CD8-positive, alpha-beta memory T cell (primary cell): ENCODE measurements around the gene EFHD1. TPM values are rescaled to one million over a fixed set of nuclear protein-coding genes. Genes with fewer than 3 reads are reported as not detected.

ENCODE experiments used
- CTCF ChIA-PET: fragments of 350-600 bp; sonication (Branson Sonifier 250); formaldehyde crosslinking; loops from one replicate; lab custom pipeline; 2021; ENCODE audit warnings: antibody characterized with exemption; lab: Charles Lee
- POLR2A ChIA-PET: fragments of 350-600 bp; sonication (Branson Sonifier 250); formaldehyde crosslinking; loops from one replicate; lab custom pipeline; 2021; ENCODE audit warnings: antibody characterized with exemption; lab: Charles Lee
- DNase-seq, 5 donors: peaks; one replicate each; pipeline versions ENCODE4 v3.0.0 to v3.0.0-alpha.2; 2020 to 2022; ENCODE audit warnings: mixed read lengths in 1 of 5
- H3K27ac ChIP-seq: one replicate; pipeline ENCODE4 v1.7.0; 2013; ENCODE audit warnings: low read depth, mild to moderate bottlenecking, low read length, moderate library complexity
- H3K27me3 ChIP-seq: 2 replicates; pipeline ENCODE4 v1.7.0; 2013; ENCODE audit warnings: low read length, mild to moderate bottlenecking; ENCODE audit not compliant: insufficient read depth, poor library complexity, severe bottlenecking
- H3K36me3 ChIP-seq: 2 replicates; pipeline ENCODE4 v1.7.0; 2013; ENCODE audit warnings: mild to moderate bottlenecking, low read length, moderate library complexity; ENCODE audit not compliant: insufficient read depth
- H3K4me1 ChIP-seq: 2 replicates; pipeline ENCODE4 v1.7.0; 2013; ENCODE audit warnings: mild to moderate bottlenecking, low read length, moderate library complexity; ENCODE audit not compliant: insufficient read depth
- H3K4me3 ChIP-seq: 2 replicates; pipeline ENCODE4 v1.7.0; 2013; ENCODE audit warnings: mild to moderate bottlenecking, low read length
- H3K9me3 ChIP-seq: 2 replicates; pipeline ENCODE4 v1.7.0; 2013; ENCODE audit warnings: mild to moderate bottlenecking, low read length
- H3K27ac Mint-ChIP-seq, 8 donors: one replicate each; pipeline ENCODE4 v1.8.0; 2020 to 2021; ENCODE audit warnings: mixed read lengths in 8 of 8, mild to moderate bottlenecking in 6 of 8, inconsistent platforms in 3 of 8, moderate library complexity in 3 of 8
- H3K27me3 Mint-ChIP-seq, 2 donors: one replicate each; pipeline ENCODE4 v1.8.0; 2020 to 2021; ENCODE audit warnings: mixed read lengths in 2 of 2, mild to moderate bottlenecking in 1 of 2, moderate library complexity in 1 of 2
- H3K36me3 Mint-ChIP-seq, 3 donors: one replicate each; pipeline ENCODE4 v1.8.0; 2020 to 2021; ENCODE audit warnings: mixed read lengths in 3 of 3, inconsistent platforms in 1 of 3, mild to moderate bottlenecking in 1 of 3
- H3K4me1 Mint-ChIP-seq, 3 donors: one replicate each; pipeline ENCODE4 v1.8.0; 2020 to 2021; ENCODE audit warnings: mixed read lengths in 3 of 3, inconsistent platforms in 1 of 3, mild to moderate bottlenecking in 1 of 3
- H3K4me3 Mint-ChIP-seq, 7 donors: one replicate each; pipeline ENCODE4 v1.8.0; 2020 to 2021; ENCODE audit warnings: mixed read lengths in 7 of 7, mild to moderate bottlenecking in 6 of 7, moderate library complexity in 4 of 7, inconsistent platforms in 2 of 7
- H3K9me3 Mint-ChIP-seq, 5 donors: one replicate each; pipeline ENCODE4 v1.8.0; 2020 to 2022; ENCODE audit warnings: mixed read lengths in 5 of 5, mild to moderate bottlenecking in 3 of 5, moderate library complexity in 2 of 5, inconsistent platforms in 1 of 5
- polyA plus RNA-seq: library from polyadenylated mRNA; unstranded; fragments of 300-500 nt; fragmentation: Illumina TruSeq; gene quantifications from one replicate; pipeline ENCODE4 v1.2.3, GENCODE V29; 2021
- total RNA-seq, 2 experiments: library from RNA; stranded (reverse); gene quantifications; one replicate each; pipeline ENCODE4 v1.2.3, GENCODE V29; 2021

The EFHD1 gene
- under 1 TPM; 0.22 to 0.33 TPM for total RNA-seq
- 1.6 TPM for polyA plus RNA-seq

DNA sequence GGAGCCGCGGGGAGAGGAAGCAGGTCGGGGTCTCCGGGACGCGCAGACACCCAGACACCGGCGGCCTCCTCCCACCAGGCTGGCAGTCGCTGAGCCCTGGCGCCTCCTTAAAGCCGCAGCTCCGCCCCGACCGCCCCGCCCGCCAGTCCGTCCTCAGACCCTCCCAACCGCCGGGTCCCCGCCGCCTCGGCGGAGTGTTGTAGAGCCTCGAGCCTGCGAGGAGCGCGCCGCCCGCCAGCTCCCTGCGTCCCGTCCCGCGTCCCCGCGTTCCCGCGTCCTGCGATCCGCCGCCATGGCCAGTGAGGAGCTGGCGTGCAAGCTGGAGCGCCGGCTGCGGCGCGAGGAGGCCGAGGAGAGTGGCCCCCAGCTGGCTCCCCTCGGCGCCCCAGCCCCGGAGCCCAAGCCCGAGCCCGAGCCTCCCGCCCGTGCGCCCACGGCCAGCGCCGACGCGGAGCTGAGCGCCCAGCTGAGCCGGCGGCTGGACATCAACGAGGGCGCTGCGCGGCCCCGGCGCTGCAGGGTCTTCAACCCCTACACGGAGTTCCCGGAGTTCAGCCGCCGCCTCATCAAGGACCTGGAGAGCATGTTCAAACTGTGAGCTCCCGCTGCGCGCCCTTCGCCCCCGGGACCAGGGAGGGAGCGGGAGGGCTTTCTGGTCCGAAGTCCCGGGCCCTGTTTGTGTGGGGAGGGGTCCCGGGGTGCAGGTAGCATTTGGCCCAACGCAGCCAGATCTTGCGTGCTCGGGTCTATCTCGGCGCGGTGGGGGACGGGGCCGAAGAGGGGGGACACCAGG, at the start of gene EFHD1:
Gene EFHD1, plus strand, starts transcription at position 192 of the 793 bp plus-strand sequence. Its CDS starts 101 bp downstream, at position 293.
- Histone ChIP-seq H3K27ac (no peak within 1 kb of the TSS), H3K9me3 (no peaks in the 10 kb centered on the region), H3K4me1 (no peaks in the 10 kb centered on the region), H3K27me3 (peaks cover 25% of the 10 kb centered on the region), H3K36me3 (no peaks in the 10 kb centered on the region), H3K4me3 (peak within 1 kb of the TSS; percentile 8)
- H3K36me3 Mint-ChIP-seq, result no peaks in the 10 kb centered on the region
- peaks cover 6 to 13% (median 8%) of the 10 kb centered on the region in 3 donors for H3K4me1 Mint-ChIP-seq
- H3K9me3 Mint-ChIP-seq, result peaks cover 0 to 2% (median 0%) of the 10 kb centered on the region in 5 donors
- peak; percentile 8 to 54 (median 24) for DNase-seq
- peak within 1 kb of the TSS in 1 of 8 donors; percentile 11 for H3K27ac Mint-ChIP-seq
- peaks cover 32 to 50% of the 10 kb centered on the region in 2 donors for H3K27me3 Mint-ChIP-seq
- CTCF ChIA-PET, result interaction anchor here (1.1 kb wide), 1 partner anchor 22 kb away, joined by 3 read pairs; no protein-coding TSS in a partner anchor
- peak within 1 kb of the TSS in 6 of 7 donors; percentile 43 to 62 (median 56) for H3K4me3 Mint-ChIP-seq
- POLR2A ChIA-PET, result no interaction called here

DNA sequence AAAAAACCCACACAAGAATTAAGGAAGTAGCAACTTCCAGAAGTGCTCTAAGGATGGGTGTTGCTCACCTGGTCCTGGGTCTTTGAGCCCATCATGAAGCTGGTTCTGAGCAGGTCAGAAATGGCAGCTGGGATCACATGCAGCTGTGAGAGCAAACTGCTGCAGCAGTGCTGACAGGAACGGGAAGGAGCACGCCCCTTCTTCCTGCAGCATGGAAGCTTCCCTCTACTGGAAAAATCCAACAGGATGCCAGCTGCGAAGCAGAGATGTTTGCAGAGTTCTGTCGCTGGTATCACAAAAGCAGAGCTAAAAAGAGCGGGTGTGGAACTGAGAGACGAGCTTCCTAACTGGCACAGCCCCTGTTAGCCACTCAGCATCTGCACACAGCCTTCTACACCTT, 49.2 kb upstream of the EFHD1 start:
- DNase-seq, result no peak
- Mint-ChIP-seq H3K9me3 (no peaks in the 10 kb centered on the region), H3K4me3 (no peak overlapping the region), H3K27me3 (peaks cover 0 to 2% of the 10 kb centered on the region in 2 donors), H3K36me3 (peaks cover 18 to 57% (median 22%) of the 10 kb centered on the region in 3 donors), H3K27ac (peak overlapping the region in 1 of 8 donors; percentile 9), H3K4me1 (no peaks in the 10 kb centered on the region)
- Histone ChIP-seq H3K9me3 (no peaks in the 10 kb centered on the region), H3K36me3 (peaks cover 17% of the 10 kb centered on the region), H3K4me1 (no peaks in the 10 kb centered on the region), H3K27ac (no peak overlapping the region), H3K27me3 (no peaks in the 10 kb centered on the region), H3K4me3 (no peak overlapping the region)
- ChIA-PET POLR2A (no interaction called here), CTCF (no interaction called here)

DNA sequence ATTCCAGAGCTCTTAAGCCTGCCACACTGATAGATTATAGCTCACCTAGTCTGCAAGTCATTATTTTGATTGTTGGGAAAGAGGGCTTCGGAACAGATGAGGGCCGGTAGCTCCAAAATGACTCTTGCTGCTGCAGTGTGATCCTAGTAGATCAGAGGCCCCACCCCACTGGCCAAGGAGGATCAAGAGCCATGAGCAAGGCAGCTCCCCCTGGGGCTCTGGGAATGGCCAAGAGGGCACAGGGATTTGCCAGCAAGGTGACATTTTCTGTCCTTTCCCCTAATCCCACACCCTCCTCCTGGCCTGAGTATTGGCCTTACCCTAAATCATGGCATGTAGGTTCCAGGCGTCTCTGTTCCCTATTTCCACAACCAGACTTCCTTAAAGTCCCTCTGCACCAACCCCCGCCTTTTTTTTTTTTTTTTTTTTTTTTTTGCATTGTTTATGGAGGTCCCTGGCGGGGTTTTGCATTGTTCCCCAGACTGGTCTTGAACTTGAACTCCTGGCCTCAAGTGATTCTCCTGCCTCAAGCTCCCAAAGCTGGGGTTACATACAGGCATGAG, 46.4 kb upstream of the EFHD1 start:
- H3K27ac ChIP-seq, result no peak overlapping the region
- ChIA-PET CTCF (interaction anchor here (1.0 to 2.0 kb wide), 2 partner anchors 8 to 10 kb away, joined by 3 to 4 read pairs; no protein-coding TSS in a partner anchor), POLR2A (no interaction called here)
- no peaks in the 10 kb centered on the region for H3K4me1 ChIP-seq
- Mint-ChIP-seq H3K4me3 (peak overlapping the region in 1 of 7 donors; percentile 75), H3K27ac (no peak overlapping the region), H3K4me1 (no peaks in the 10 kb centered on the region), H3K27me3 (peaks cover 0 to 2% of the 10 kb centered on the region in 2 donors), H3K9me3 (no peaks in the 10 kb centered on the region), H3K36me3 (peaks cover 9 to 31% (median 18%) of the 10 kb centered on the region in 3 donors)
- DNase-seq, result no peak
- H3K27me3 ChIP-seq, result no peaks in the 10 kb centered on the region
- H3K36me3 ChIP-seq, result peaks cover 5% of the 10 kb centered on the region
- no peak overlapping the region for H3K4me3 ChIP-seq
- H3K9me3 ChIP-seq, result no peaks in the 10 kb centered on the region

DNA sequence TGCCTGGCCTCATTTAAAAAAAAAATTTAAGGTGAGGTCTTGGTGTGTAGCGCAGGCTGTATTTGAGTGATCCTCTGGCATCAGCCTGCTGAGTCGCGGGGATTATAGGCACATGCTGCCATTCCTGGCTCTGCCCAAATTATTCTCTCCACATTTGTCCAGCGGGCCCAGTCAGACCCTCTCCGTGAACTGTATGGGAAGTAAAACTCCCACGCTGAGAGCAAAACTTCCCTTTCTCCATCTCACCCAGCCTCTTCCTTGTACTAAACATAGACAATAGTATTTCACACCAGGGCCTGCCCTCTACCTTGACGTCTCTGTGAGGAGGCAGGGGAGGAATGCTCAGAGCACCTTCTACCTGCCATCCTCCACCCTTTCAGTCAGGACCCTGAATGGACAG, 45.9 kb upstream of the EFHD1 start:
- no peak overlapping the region for H3K27ac ChIP-seq
- Mint-ChIP-seq H3K9me3 (no peaks in the 10 kb centered on the region), H3K4me1 (no peaks in the 10 kb centered on the region), H3K27me3 (peaks cover 0 to 2% of the 10 kb centered on the region in 2 donors), H3K36me3 (peaks cover 9 to 26% (median 16%) of the 10 kb centered on the region in 3 donors), H3K4me3 (no peak overlapping the region), H3K27ac (peak overlapping the region in 1 of 8 donors; percentile 13)
- H3K4me3 ChIP-seq, result no peak overlapping the region
- H3K27me3 ChIP-seq, result no peaks in the 10 kb centered on the region
- ChIA-PET CTCF (interaction anchor here (2.0 kb wide), 1 partner anchor 8 kb away, joined by 4 read pairs; no protein-coding TSS in a partner anchor), POLR2A (no interaction called here)
- no peaks in the 10 kb centered on the region for H3K4me1 ChIP-seq
- H3K36me3 ChIP-seq, result peaks cover under 1% of the 10 kb centered on the region
- no peaks in the 10 kb centered on the region for H3K9me3 ChIP-seq
- DNase-seq, result no peak

GRCh38 chr2:232588031-232588430, 45.4 kb upstream of the EFHD1 start:
- H3K4me1 Mint-ChIP-seq, result no peaks in the 10 kb centered on the region
- H3K4me3 Mint-ChIP-seq, result no peak overlapping the region
- no peak for DNase-seq
- ChIA-PET POLR2A (no interaction called here), CTCF (no interaction called here)
- H3K4me3 ChIP-seq, result no peak overlapping the region
- H3K27me3 Mint-ChIP-seq, result peaks cover 0 to 2% of the 10 kb centered on the region in 2 donors
- no peaks in the 10 kb centered on the region for H3K27me3 ChIP-seq
- no peaks in the 10 kb centered on the region for H3K4me1 ChIP-seq
- no peaks in the 10 kb centered on the region for H3K9me3 ChIP-seq
- H3K36me3 ChIP-seq, result no peaks in the 10 kb centered on the region
- peak overlapping the region in 1 of 8 donors; percentile 36 for H3K27ac Mint-ChIP-seq
- H3K9me3 Mint-ChIP-seq, result no peaks in the 10 kb centered on the region
- peaks cover 9 to 21% (median 13%) of the 10 kb centered on the region in 3 donors for H3K36me3 Mint-ChIP-seq
- no peak overlapping the region for H3K27ac ChIP-seq

DNA sequence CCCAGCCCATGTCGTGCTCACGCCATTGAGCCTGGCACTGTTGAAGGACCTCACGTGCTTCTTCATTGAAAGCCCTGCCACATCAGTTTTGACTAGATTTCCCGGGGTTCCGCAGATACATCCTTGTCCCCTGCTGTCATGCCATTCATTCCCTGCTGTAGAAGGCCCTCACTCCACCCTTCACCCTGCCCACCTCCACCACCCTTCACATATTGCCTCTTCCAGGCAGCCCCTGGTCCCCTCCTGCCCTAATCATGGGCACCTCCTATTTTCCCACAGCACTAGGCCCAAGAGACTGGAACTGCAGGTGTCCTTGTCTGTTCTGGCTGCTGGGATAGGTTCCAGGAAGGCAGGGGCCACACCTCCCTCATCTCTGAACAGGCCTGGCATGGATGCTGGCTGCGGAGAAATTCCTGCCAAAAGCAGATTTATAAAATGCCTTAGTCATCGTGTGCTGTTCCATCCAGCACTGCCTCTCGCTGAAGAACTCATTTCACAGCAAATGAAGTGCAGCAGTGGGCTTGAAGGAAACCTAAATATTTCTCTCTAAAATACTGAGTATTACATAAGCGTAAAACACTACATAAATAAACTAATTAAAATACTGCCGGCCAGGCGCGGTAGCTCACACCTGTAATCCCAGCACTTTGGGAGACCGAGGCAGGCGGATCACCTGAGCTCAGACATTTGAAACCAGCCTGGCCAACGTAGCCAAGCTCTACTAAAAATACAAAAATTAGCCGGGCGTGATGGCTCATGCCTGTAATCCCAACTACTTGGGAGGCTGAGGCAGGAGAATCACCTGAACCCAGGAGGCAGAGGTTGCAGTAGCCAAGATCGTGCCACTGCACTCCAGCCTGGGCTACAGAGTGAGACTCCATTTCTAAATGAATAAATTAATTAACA, 44.5 kb upstream of the EFHD1 start:
- Histone ChIP-seq H3K4me1 (no peaks in the 10 kb centered on the region), H3K36me3 (no peaks in the 10 kb centered on the region), H3K9me3 (no peaks in the 10 kb centered on the region), H3K27ac (no peak overlapping the region), H3K4me3 (no peak overlapping the region), H3K27me3 (no peaks in the 10 kb centered on the region)
- Mint-ChIP-seq H3K27ac (no peak overlapping the region), H3K36me3 (peaks cover 6 to 12% (median 9%) of the 10 kb centered on the region in 3 donors), H3K4me1 (no peaks in the 10 kb centered on the region), H3K9me3 (no peaks in the 10 kb centered on the region), H3K4me3 (no peak overlapping the region), H3K27me3 (peaks cover 0 to 2% of the 10 kb centered on the region in 2 donors)
- POLR2A ChIA-PET, result no interaction called here
- DNase-seq, result no peak
- CTCF ChIA-PET, result no interaction called here

- Histone ChIP-seq H3K27ac (no peak overlapping the region), H3K9me3 (no peaks in the 10 kb centered on the region), H3K4me1 (no peaks in the 10 kb centered on the region), H3K27me3 (no peaks in the 10 kb centered on the region), H3K36me3 (no peaks in the 10 kb centered on the region), H3K4me3 (no peak overlapping the region)
- POLR2A ChIA-PET, result no interaction called here
- Mint-ChIP-seq H3K27me3 (peaks cover 0 to 2% of the 10 kb centered on the region in 2 donors), H3K9me3 (no peaks in the 10 kb centered on the region), H3K4me3 (peak overlapping the region in 1 of 7 donors; percentile 30), H3K4me1 (no peaks in the 10 kb centered on the region), H3K27ac (no peak overlapping the region), H3K36me3 (peaks cover 0 to 2% (median 0%) of the 10 kb centered on the region in 3 donors)
- CTCF ChIA-PET, result interaction anchor here (1.2 kb wide), 1 partner anchor 13 kb away, joined by 5 read pairs; no protein-coding TSS in a partner anchor
- no peak for DNase-seq
These were observed 40.5 kb upstream of the EFHD1 start for GRCh38 chr2:232592772-232593395.
